Neural cell (in vitro differentiated cells): ENCODE results near the gene COMTD1.

Experiments used
- EP300 ChIP-seq: fragments of 450-650 bp; conservative IDR thresholded peaks from 2 replicates; pipeline ENCODE4 v1.6.1; 2014; ENCODE audit warnings: antibody characterized with exemption, mild to moderate bottlenecking, moderate library complexity; ENCODE audit not compliant: poor library complexity, severe bottlenecking
- POLR2AphosphoS5 ChIP-seq: IDR thresholded peaks from 2 replicates; pipeline ENCODE4 v1.6.1; 2012
- RAD21 ChIP-seq: fragments of 450-650 bp; conservative IDR thresholded peaks from 2 replicates; pipeline ENCODE4 v1.6.1; 2014; ENCODE audit warnings: antibody characterized with exemption, mild to moderate bottlenecking, moderate library complexity
- TF ChIP-seq, protein P1 (sequence below): fragments of 450-650 bp; IDR thresholded peaks from 2 replicates; pipeline ENCODE4 v1.5.1; 2014; ENCODE audit warnings: antibody characterized with exemption, mild to moderate bottlenecking, moderate library complexity; ENCODE audit not compliant: poor library complexity, severe bottlenecking
- TF ChIP-seq, protein P2 (sequence below): IDR thresholded peaks from 2 replicates; pipeline ENCODE4 v1.6.1; 2012; ENCODE audit warnings: borderline replicate concordance

DNA sequence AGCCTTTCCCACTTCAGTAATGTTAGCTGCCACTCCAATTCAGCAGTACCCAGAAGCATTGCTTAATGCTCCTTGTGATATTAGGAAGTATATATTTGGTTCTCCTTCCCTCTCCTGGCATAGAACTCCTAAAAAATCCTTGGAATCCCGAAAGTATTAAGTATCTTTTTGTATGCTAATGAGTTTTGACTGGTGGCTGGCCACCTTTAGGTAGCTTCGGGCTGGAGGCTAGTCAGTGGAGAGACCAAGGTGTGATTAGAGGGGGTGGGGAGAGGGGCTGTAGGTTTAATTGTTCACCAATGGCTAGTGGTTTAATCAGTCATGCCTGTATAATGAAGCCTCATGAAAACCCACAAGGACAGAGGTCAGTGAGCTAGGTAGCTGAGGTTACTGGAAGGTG is 12.2 kb downstream of the COMTD1 start:
- TF ChIP-seq, protein P1, sequence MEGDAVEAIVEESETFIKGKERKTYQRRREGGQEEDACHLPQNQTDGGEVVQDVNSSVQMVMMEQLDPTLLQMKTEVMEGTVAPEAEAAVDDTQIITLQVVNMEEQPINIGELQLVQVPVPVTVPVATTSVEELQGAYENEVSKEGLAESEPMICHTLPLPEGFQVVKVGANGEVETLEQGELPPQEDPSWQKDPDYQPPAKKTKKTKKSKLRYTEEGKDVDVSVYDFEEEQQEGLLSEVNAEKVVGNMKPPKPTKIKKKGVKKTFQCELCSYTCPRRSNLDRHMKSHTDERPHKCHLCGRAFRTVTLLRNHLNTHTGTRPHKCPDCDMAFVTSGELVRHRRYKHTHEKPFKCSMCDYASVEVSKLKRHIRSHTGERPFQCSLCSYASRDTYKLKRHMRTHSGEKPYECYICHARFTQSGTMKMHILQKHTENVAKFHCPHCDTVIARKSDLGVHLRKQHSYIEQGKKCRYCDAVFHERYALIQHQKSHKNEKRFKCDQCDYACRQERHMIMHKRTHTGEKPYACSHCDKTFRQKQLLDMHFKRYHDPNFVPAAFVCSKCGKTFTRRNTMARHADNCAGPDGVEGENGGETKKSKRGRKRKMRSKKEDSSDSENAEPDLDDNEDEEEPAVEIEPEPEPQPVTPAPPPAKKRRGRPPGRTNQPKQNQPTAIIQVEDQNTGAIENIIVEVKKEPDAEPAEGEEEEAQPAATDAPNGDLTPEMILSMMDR: no peak
- TF ChIP-seq POLR2AphosphoS5 (no peak), RAD21 (no peak), EP300 (no peak)
- TF ChIP-seq, protein P2, sequence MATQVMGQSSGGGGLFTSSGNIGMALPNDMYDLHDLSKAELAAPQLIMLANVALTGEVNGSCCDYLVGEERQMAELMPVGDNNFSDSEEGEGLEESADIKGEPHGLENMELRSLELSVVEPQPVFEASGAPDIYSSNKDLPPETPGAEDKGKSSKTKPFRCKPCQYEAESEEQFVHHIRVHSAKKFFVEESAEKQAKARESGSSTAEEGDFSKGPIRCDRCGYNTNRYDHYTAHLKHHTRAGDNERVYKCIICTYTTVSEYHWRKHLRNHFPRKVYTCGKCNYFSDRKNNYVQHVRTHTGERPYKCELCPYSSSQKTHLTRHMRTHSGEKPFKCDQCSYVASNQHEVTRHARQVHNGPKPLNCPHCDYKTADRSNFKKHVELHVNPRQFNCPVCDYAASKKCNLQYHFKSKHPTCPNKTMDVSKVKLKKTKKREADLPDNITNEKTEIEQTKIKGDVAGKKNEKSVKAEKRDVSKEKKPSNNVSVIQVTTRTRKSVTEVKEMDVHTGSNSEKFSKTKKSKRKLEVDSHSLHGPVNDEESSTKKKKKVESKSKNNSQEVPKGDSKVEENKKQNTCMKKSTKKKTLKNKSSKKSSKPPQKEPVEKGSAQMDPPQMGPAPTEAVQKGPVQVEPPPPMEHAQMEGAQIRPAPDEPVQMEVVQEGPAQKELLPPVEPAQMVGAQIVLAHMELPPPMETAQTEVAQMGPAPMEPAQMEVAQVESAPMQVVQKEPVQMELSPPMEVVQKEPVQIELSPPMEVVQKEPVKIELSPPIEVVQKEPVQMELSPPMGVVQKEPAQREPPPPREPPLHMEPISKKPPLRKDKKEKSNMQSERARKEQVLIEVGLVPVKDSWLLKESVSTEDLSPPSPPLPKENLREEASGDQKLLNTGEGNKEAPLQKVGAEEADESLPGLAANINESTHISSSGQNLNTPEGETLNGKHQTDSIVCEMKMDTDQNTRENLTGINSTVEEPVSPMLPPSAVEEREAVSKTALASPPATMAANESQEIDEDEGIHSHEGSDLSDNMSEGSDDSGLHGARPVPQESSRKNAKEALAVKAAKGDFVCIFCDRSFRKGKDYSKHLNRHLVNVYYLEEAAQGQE: no peak
